ENCODE results near the gene SOBP. TPM values are rescaled to one million over a fixed set of nuclear protein-coding genes. Genes with fewer than 3 reads are reported as not detected.

The SOBP gene
- total and polyA plus RNA-seq, 2 experiments from 2014 or later: 1.5 to 3.0 TPM

DNA sequence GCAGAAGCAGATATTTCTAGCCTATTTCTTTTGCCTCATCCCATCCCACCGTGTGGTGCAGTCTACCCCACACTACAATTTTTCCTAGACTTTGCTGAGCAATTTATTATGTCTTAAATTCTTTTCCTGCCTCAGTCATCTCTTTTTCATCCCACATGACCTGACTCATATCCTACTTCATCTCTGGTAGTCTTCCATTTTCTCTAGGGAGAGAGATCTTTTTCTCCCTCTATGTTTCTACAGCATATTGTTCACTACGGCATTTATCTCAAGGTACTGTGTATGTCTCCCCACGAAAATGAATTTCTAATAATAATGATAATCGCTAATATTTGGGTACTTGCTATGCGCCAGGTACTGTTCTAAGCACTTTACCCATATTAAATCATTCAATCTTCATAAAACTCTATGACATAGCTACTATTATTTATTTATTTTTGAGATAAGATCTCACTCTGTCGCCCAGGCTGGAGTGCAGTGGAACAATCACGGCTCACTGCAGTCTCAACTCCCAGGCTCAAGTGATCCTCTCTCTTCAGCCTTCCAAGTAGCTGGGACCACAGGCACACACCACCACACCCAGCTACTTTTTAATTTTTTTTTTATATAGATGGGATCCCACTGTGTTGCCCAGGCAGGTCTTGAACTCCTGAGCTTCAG is 46.2 kb upstream of the SOBP start:
- H3K27me3 ChIP-seq (ENCODE audit: insufficient read depth): no peaks in the 10 kb centered on the region
- peaks cover 32% of the 10 kb centered on the region for H3K36me3 Mint-ChIP-seq (ENCODE audit: low read depth)
- H3K4me3 ChIP-seq: no peak overlapping the region
- peaks cover 31% of the 10 kb centered on the region for H3K9me3 Mint-ChIP-seq
- H4K20me1 ChIP-seq (replicated peaks; ENCODE audit: insufficient read depth): peaks cover 3% of the 10 kb centered on the region; the same call in 1 of the 2 replicates
- no peak overlapping the region for H3K4me2 ChIP-seq
- H2AFZ ChIP-seq: no peak overlapping the region
- H3K9me2 ChIP-seq (ENCODE audit: insufficient read depth): no peaks in the 10 kb centered on the region
- H3K4me1 ChIP-seq (ENCODE audit: insufficient read depth): no peaks in the 10 kb centered on the region
- no peak overlapping the region for H3K27ac ChIP-seq (ENCODE audit: low read depth)
- no peaks in the 10 kb centered on the region for H3F3A ChIP-seq (replicated peaks; ENCODE audit: low read depth)
- ATAC-seq: no peak
- H3K4me3 Mint-ChIP-seq: no peak overlapping the region
- peaks cover 46% of the 10 kb centered on the region for H3K79me2 ChIP-seq (replicated peaks; ENCODE audit: insufficient read depth)
- no peaks in the 10 kb centered on the region for H3K27me3 Mint-ChIP-seq (ENCODE audit: insufficient read depth, low read depth, poor library complexity)
- no peak for TF ChIP-seq EZH2 (IDR thresholded peaks at IDR 0.05; ENCODE audit: low read depth, unreplicated experiment)
- H3K27ac Mint-ChIP-seq: no peak overlapping the region
- H3K36me3 ChIP-seq (ENCODE audit: insufficient read depth): peaks cover 21% of the 10 kb centered on the region; the same call in 1 of the 2 replicates
- H3K4me1 Mint-ChIP-seq: no peaks in the 10 kb centered on the region
- no peak for DNase-seq (ENCODE audit: low spot score)

DNA sequence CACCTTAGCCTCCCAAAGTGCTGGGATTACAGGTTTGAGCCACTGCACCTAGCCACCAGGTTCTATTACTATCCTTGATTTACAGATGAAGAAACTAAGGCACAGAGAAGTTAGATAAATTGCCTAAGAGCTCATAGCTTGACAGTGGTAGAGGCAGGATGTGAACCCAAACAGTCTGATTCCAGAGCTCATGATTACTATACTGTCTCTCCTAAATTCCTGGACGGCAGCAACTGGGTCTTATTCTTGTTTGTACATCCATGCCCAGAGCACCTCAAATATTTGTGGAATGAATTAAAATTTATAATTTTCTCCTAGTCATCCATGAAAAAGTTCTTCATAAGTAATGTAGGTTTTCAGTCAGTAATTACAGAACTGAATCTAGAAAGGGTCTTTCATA is 45.6 kb upstream of the SOBP start:
- H3K36me3 Mint-ChIP-seq (ENCODE audit: low read depth): peaks cover 37% of the 10 kb centered on the region
- H3K9me3 Mint-ChIP-seq: peaks cover 36% of the 10 kb centered on the region
- no peak overlapping the region for H3K4me2 ChIP-seq
- no peaks in the 10 kb centered on the region for H3K27me3 Mint-ChIP-seq (ENCODE audit: insufficient read depth, low read depth, poor library complexity)
- no peaks in the 10 kb centered on the region for H3K4me1 Mint-ChIP-seq
- DNase-seq (ENCODE audit: low spot score) (no peak), ATAC-seq (no peak)
- H3K4me3 Mint-ChIP-seq: no peak overlapping the region
- peaks cover 50% of the 10 kb centered on the region for H3K79me2 ChIP-seq (replicated peaks; ENCODE audit: insufficient read depth)
- H3K36me3 ChIP-seq (ENCODE audit: insufficient read depth): peaks cover 22% of the 10 kb centered on the region; the same call in 1 of the 2 replicates
- H3F3A ChIP-seq (replicated peaks; ENCODE audit: low read depth): no peaks in the 10 kb centered on the region
- H3K4me3 ChIP-seq: no peak overlapping the region
- H3K4me1 ChIP-seq (ENCODE audit: insufficient read depth): no peaks in the 10 kb centered on the region
- H3K27ac Mint-ChIP-seq: no peak overlapping the region
- H3K27me3 ChIP-seq (ENCODE audit: insufficient read depth): no peaks in the 10 kb centered on the region
- H2AFZ ChIP-seq: no peak overlapping the region
- no peak overlapping the region for H3K27ac ChIP-seq (ENCODE audit: low read depth)
- no peaks in the 10 kb centered on the region for H3K9me2 ChIP-seq (ENCODE audit: insufficient read depth)
- 0 out of 2 replicates have a peak, but pooled peaks cover 3% of the 10 kb centered on the region for H4K20me1 ChIP-seq (replicated peaks; ENCODE audit: insufficient read depth)
- TF ChIP-seq CTCF (conservative IDR thresholded peaks at IDR 0.05; ENCODE audit: low read depth in 2 of 2): no peak
- TF ChIP-seq POLR2AphosphoS5 (IDR thresholded peaks at IDR 0.05; ENCODE audit: low read depth): no peak
- TF ChIP-seq, protein P1, sequence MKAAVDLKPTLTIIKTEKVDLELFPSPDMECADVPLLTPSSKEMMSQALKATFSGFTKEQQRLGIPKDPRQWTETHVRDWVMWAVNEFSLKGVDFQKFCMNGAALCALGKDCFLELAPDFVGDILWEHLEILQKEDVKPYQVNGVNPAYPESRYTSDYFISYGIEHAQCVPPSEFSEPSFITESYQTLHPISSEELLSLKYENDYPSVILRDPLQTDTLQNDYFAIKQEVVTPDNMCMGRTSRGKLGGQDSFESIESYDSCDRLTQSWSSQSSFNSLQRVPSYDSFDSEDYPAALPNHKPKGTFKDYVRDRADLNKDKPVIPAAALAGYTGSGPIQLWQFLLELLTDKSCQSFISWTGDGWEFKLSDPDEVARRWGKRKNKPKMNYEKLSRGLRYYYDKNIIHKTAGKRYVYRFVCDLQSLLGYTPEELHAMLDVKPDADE (IDR thresholded peaks at IDR 0.05): no peak
- TF ChIP-seq ZNF114 (CRISPR knock-in tag; IDR thresholded peaks at IDR 0.05): no peak
- TF ChIP-seq NANOG (IDR thresholded peaks at IDR 0.05; ENCODE audit: borderline replicate concordance): no peak
- TF ChIP-seq CREB1 (CRISPR knock-in tag; IDR thresholded peaks at IDR 0.05; ENCODE audit: low read depth): no peak
- TF ChIP-seq, protein P2, sequence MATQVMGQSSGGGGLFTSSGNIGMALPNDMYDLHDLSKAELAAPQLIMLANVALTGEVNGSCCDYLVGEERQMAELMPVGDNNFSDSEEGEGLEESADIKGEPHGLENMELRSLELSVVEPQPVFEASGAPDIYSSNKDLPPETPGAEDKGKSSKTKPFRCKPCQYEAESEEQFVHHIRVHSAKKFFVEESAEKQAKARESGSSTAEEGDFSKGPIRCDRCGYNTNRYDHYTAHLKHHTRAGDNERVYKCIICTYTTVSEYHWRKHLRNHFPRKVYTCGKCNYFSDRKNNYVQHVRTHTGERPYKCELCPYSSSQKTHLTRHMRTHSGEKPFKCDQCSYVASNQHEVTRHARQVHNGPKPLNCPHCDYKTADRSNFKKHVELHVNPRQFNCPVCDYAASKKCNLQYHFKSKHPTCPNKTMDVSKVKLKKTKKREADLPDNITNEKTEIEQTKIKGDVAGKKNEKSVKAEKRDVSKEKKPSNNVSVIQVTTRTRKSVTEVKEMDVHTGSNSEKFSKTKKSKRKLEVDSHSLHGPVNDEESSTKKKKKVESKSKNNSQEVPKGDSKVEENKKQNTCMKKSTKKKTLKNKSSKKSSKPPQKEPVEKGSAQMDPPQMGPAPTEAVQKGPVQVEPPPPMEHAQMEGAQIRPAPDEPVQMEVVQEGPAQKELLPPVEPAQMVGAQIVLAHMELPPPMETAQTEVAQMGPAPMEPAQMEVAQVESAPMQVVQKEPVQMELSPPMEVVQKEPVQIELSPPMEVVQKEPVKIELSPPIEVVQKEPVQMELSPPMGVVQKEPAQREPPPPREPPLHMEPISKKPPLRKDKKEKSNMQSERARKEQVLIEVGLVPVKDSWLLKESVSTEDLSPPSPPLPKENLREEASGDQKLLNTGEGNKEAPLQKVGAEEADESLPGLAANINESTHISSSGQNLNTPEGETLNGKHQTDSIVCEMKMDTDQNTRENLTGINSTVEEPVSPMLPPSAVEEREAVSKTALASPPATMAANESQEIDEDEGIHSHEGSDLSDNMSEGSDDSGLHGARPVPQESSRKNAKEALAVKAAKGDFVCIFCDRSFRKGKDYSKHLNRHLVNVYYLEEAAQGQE (IDR thresholded peaks at IDR 0.05; ENCODE audit: unreplicated experiment): no peak
- TF ChIP-seq ZNF331 (CRISPR knock-in tag; IDR thresholded peaks at IDR 0.05; ENCODE audit: low read depth): no peak
- no peak for TF ChIP-seq JUNB (IDR thresholded peaks at IDR 0.05; ENCODE audit: unreplicated experiment)
- TF ChIP-seq EZH2phosphoT487 (IDR thresholded peaks at IDR 0.05; ENCODE audit: unreplicated experiment): no peak
- TF ChIP-seq EZH2 (IDR thresholded peaks at IDR 0.05; ENCODE audit: low read depth, unreplicated experiment): no peak
